ENCODE data around the gene CNNM4. TPM values are rescaled to one million over a fixed set of nuclear protein-coding genes. Genes with fewer than 3 reads are reported as not detected.

Gene CNNM4
- polyA plus RNA-seq, 4 donors = 1.6 to 30.0 (median 6.8) TPM

- Histone ChIP-seq H3K27ac (ENCODE audit: low read depth in 1 of 3, low read length in 2 of 3) (peak overlapping the region in 1 of 3 donors; percentile 41), H3K36me3 (ENCODE audit: control insufficient read depth in 3 of 3, insufficient read depth in 2 of 3, low read depth in 1 of 3, low read length in 3 of 3) (peaks cover 0 to 28% (median 0%) of the 10 kb centered on the region in 3 donors), H3K27me3 (ENCODE audit: control insufficient read depth in 3 of 3, insufficient read depth in 3 of 3, low read length in 3 of 3) (no peaks in the 10 kb centered on the region), H3K9me3 (ENCODE audit: control insufficient read depth in 2 of 2, insufficient read depth in 1 of 2, low read depth in 1 of 2, low read length in 1 of 2) (no peaks in the 10 kb centered on the region), H3K4me3 (ENCODE audit: low read depth in 1 of 3, low read length in 3 of 3) (no peak overlapping the region), H3K4me1 (ENCODE audit: control insufficient read depth in 3 of 3, insufficient read depth in 2 of 3, low read depth in 1 of 3, low read length in 2 of 3) (peaks cover 0 to 30% (median 1%) of the 10 kb centered on the region in 3 donors)
- 64 to 86% (median 74%) methylated on average over 20 of the region's 20 CpGs for WGBS, 3 donors
- FAIRE-seq (no peak), DNase-seq (peak; percentile 61 to 66)
These were observed 11.3 kb downstream of the CNNM4 start for GRCh38 chr2:96771796-96772618.

GRCh38 chr2:96772903-96773671, 12.4 kb downstream of the CNNM4 start:
- Histone ChIP-seq H3K27ac (ENCODE audit: low read depth in 1 of 3, low read length in 2 of 3) (peak overlapping the region in 2 of 3 donors; percentile 32 to 34), H3K4me3 (ENCODE audit: low read depth in 1 of 3, low read length in 3 of 3) (peak overlapping the region in 1 of 3 donors; percentile 20), H3K27me3 (ENCODE audit: control insufficient read depth in 3 of 3, insufficient read depth in 3 of 3, low read length in 3 of 3) (no peaks in the 10 kb centered on the region), H3K36me3 (ENCODE audit: control insufficient read depth in 3 of 3, insufficient read depth in 2 of 3, low read depth in 1 of 3, low read length in 3 of 3) (peaks cover 0 to 32% (median 0%) of the 10 kb centered on the region in 3 donors), H3K9me3 (ENCODE audit: control insufficient read depth in 2 of 2, insufficient read depth in 1 of 2, low read depth in 1 of 2, low read length in 1 of 2) (no peaks in the 10 kb centered on the region), H3K4me1 (ENCODE audit: control insufficient read depth in 3 of 3, insufficient read depth in 2 of 3, low read depth in 1 of 3, low read length in 2 of 3) (peaks cover 0 to 19% (median 1%) of the 10 kb centered on the region in 3 donors)
- peak in 1 of 2 donors; percentile 28 for DNase-seq
- WGBS, 3 donors = 42 to 71% (median 53%) methylated on average over 12 of the region's 12 CpGs
- FAIRE-seq = no peak

GRCh38 chr2:96773922-96774321, 13.2 kb downstream of the CNNM4 start:
- no peak for FAIRE-seq
- Histone ChIP-seq H3K4me3 (ENCODE audit: low read depth in 1 of 3, low read length in 3 of 3) (peak overlapping the region in 2 of 3 donors; percentile 31 to 52), H3K27me3 (ENCODE audit: control insufficient read depth in 3 of 3, insufficient read depth in 3 of 3, low read length in 3 of 3) (no peaks in the 10 kb centered on the region), H3K4me1 (ENCODE audit: control insufficient read depth in 3 of 3, insufficient read depth in 2 of 3, low read depth in 1 of 3, low read length in 2 of 3) (peaks cover 0 to 13% (median 1%) of the 10 kb centered on the region in 3 donors), H3K36me3 (ENCODE audit: control insufficient read depth in 3 of 3, insufficient read depth in 2 of 3, low read depth in 1 of 3, low read length in 3 of 3) (peaks cover 0 to 29% (median 0%) of the 10 kb centered on the region in 3 donors), H3K9me3 (ENCODE audit: control insufficient read depth in 2 of 2, insufficient read depth in 1 of 2, low read depth in 1 of 2, low read length in 1 of 2) (no peaks in the 10 kb centered on the region), H3K27ac (ENCODE audit: low read depth in 1 of 3, low read length in 2 of 3) (peak overlapping the region; percentile 21 to 76 (median 52))
- 8 to 30% (median 16%) methylated on average over 7 of the region's 7 CpGs for whole genome bisulfite sequencing, 3 donors
- DNase-seq = peak; percentile 67 to 75

GRCh38 chr2:96775160-96775559, 14.5 kb downstream of the CNNM4 start:
- 6 to 38% (median 35%) methylated on average over 1 of the region's 1 CpG for WGBS, 3 donors
- H3K4me1 ChIP-seq (ENCODE audit: control insufficient read depth in 3 of 3, insufficient read depth in 2 of 3, low read depth in 1 of 3, low read length in 2 of 3) = peaks cover 0 to 9% (median 0%) of the 10 kb centered on the region in 3 donors

GRCh38 chr2:96783388-96783787, 22.7 kb downstream of the CNNM4 start:
- WGBS, 3 donors = 77 to 88% (median 77%) methylated on average over 2 to 4 of the region's 4 CpGs
- no peaks in the 10 kb centered on the region for H3K27me3 ChIP-seq (ENCODE audit: control insufficient read depth in 3 of 3, insufficient read depth in 3 of 3, low read length in 3 of 3)
- no peak overlapping the region for H3K4me3 ChIP-seq (ENCODE audit: low read depth in 1 of 3, low read length in 3 of 3)
- H3K9me3 ChIP-seq (ENCODE audit: control insufficient read depth in 2 of 2, insufficient read depth in 1 of 2, low read depth in 1 of 2, low read length in 1 of 2) = no peaks in the 10 kb centered on the region
- FAIRE-seq = no peak
- peaks cover 0 to 9% (median 0%) of the 10 kb centered on the region in 3 donors for H3K36me3 ChIP-seq (ENCODE audit: control insufficient read depth in 3 of 3, insufficient read depth in 2 of 3, low read depth in 1 of 3, low read length in 3 of 3)
- DNase-seq = no peak
- H3K27ac ChIP-seq (ENCODE audit: low read depth in 1 of 3, low read length in 2 of 3) = no peak overlapping the region
- peaks cover 0 to 17% (median 3%) of the 10 kb centered on the region in 3 donors for H3K4me1 ChIP-seq (ENCODE audit: control insufficient read depth in 3 of 3, insufficient read depth in 2 of 3, low read depth in 1 of 3, low read length in 2 of 3)

More at GRCh38 chr2:96775160-96775559, 14.5 kb downstream of the CNNM4 start:
- FAIRE-seq (no peak), DNase-seq (no peak)
- peaks cover 0 to 28% (median 0%) of the 10 kb centered on the region in 3 donors for H3K36me3 ChIP-seq (ENCODE audit: control insufficient read depth in 3 of 3, insufficient read depth in 2 of 3, low read depth in 1 of 3, low read length in 3 of 3)
- no peak overlapping the region for H3K4me3 ChIP-seq (ENCODE audit: low read depth in 1 of 3, low read length in 3 of 3)
- no peak overlapping the region for H3K27ac ChIP-seq (ENCODE audit: low read depth in 1 of 3, low read length in 2 of 3)
- H3K9me3 ChIP-seq (ENCODE audit: control insufficient read depth in 2 of 2, insufficient read depth in 1 of 2, low read depth in 1 of 2, low read length in 1 of 2) = no peaks in the 10 kb centered on the region
- no peaks in the 10 kb centered on the region for H3K27me3 ChIP-seq (ENCODE audit: control insufficient read depth in 3 of 3, insufficient read depth in 3 of 3, low read length in 3 of 3)

- H3K27ac ChIP-seq (ENCODE audit: low read depth in 1 of 3, low read length in 2 of 3) = peak overlapping the region; percentile 77 to 80 (median 77)
- no peak overlapping the region for H3K4me3 ChIP-seq (ENCODE audit: low read depth in 1 of 3, low read length in 3 of 3)
- 78 to 83% (median 78%) methylated on average over 3 of the region's 3 CpGs for WGBS, 3 donors
- H3K27me3 ChIP-seq (ENCODE audit: control insufficient read depth in 3 of 3, insufficient read depth in 3 of 3, low read length in 3 of 3) = no peaks in the 10 kb centered on the region
- peaks cover 6 to 29% (median 6%) of the 10 kb centered on the region in 3 donors for H3K4me1 ChIP-seq (ENCODE audit: control insufficient read depth in 3 of 3, insufficient read depth in 2 of 3, low read depth in 1 of 3, low read length in 2 of 3)
- H3K36me3 ChIP-seq (ENCODE audit: control insufficient read depth in 3 of 3, insufficient read depth in 2 of 3, low read depth in 1 of 3, low read length in 3 of 3) = peaks cover 0 to 4% (median 0%) of the 10 kb centered on the region in 3 donors
- DNase-seq (no peak), FAIRE-seq (no peak)
- H3K9me3 ChIP-seq (ENCODE audit: control insufficient read depth in 2 of 2, insufficient read depth in 1 of 2, low read depth in 1 of 2, low read length in 1 of 2) = no peaks in the 10 kb centered on the region
These were observed 26.7 kb downstream of the CNNM4 start for GRCh38 chr2:96787411-96787810.

GRCh38 chr2:96788442-96789244, 27.9 kb downstream of the CNNM4 start:
- Histone ChIP-seq H3K36me3 (ENCODE audit: control insufficient read depth in 3 of 3, insufficient read depth in 2 of 3, low read depth in 1 of 3, low read length in 3 of 3) (no peaks in the 10 kb centered on the region), H3K27ac (ENCODE audit: low read depth in 1 of 3, low read length in 2 of 3) (peak overlapping the region; percentile 77 to 80 (median 77)), H3K27me3 (ENCODE audit: control insufficient read depth in 3 of 3, insufficient read depth in 3 of 3, low read length in 3 of 3) (no peaks in the 10 kb centered on the region), H3K4me1 (ENCODE audit: control insufficient read depth in 3 of 3, insufficient read depth in 2 of 3, low read depth in 1 of 3, low read length in 2 of 3) (peaks cover 6 to 29% (median 6%) of the 10 kb centered on the region in 3 donors), H3K9me3 (ENCODE audit: control insufficient read depth in 2 of 2, insufficient read depth in 1 of 2, low read depth in 1 of 2, low read length in 1 of 2) (no peaks in the 10 kb centered on the region), H3K4me3 (ENCODE audit: low read depth in 1 of 3, low read length in 3 of 3) (no peak overlapping the region)
- FAIRE-seq (no peak), DNase-seq (peak; percentile 89 to 93)
- WGBS, 3 donors = 19 to 56% (median 46%) methylated on average over 17 of the region's 17 CpGs
